HepG2 (cell line): ENCODE data around the gene PDZD7.

Experiments used
- CHD4 ChIP-seq: fragments of 200-600 bp; sonication (generic); IDR thresholded peaks from 2 replicates; pipeline ENCODE4 v1.7.0; 2017; ENCODE audit warnings: mild to moderate bottlenecking, low read length, borderline replicate concordance
- CREB1 ChIP-seq, 2 experiments: fragments of 450-650 bp in 1 of 2; IDR thresholded peaks; 2 replicates each; pipeline ENCODE4 v1.6.1; 2016 to 2017; ENCODE audit warnings: control low read depth in 1 of 2, mild to moderate bottlenecking in 1 of 2, missing compliant biosample characterization in 1 of 2, missing genetic modification characterization in 1 of 2
- CTCF ChIP-seq: sonication (generic); formaldehyde crosslinking; IDR thresholded peaks from 2 replicates; pipeline ENCODE4 v1.5.0; 2020; ENCODE audit warnings: mild to moderate bottlenecking, missing genetic modification reagents, moderate library complexity
- MAFG ChIP-seq: sonication (generic); formaldehyde crosslinking; IDR thresholded peaks from 2 replicates; pipeline ENCODE4 v1.5.1; 2020; ENCODE audit warnings: mild to moderate bottlenecking, missing genetic modification reagents
- POLR2A ChIP-seq, 2 experiments: IDR thresholded peaks; 2 replicates each; pipeline ENCODE4 v1.6.1; 2011; ENCODE audit warnings: low read depth in 2 of 2, low read length in 2 of 2, mild to moderate bottlenecking in 1 of 2, moderate library complexity in 1 of 2; ENCODE audit not compliant: insufficient read depth in 1 of 2
- RXRA ChIP-seq: sonication (generic); formaldehyde crosslinking; IDR thresholded peaks from 2 replicates; pipeline ENCODE4 v1.5.1; 2020; ENCODE audit warnings: missing genetic modification reagents
- ZBTB43 ChIP-seq: sonication (generic); formaldehyde crosslinking; conservative IDR thresholded peaks from 2 replicates; pipeline ENCODE4 v1.4.0; 2020; ENCODE audit warnings: missing genetic modification reagents
- ZNF333 ChIP-seq: sonication (generic); formaldehyde crosslinking; IDR thresholded peaks from 2 replicates; pipeline ENCODE4 v1.4.0; 2020; ENCODE audit warnings: mild to moderate bottlenecking, missing genetic modification reagents, borderline replicate concordance

- TF ChIP-seq CTCF (CRISPR knock-in tag) (no peak), ZBTB43 (no peak), RXRA (CRISPR knock-in tag) (no peak), CHD4 (no peak), ZNF333 (CRISPR knock-in tag) (no peak), MAFG (no peak), CREB1 (IDR thresholded peaks at IDR 0.05) (no peak), CREB1 (CRISPR knock-in tag; IDR thresholded peaks at IDR 0.05) (no peak), POLR2A (IDR thresholded peaks at IDR 0.05; ENCODE audit: insufficient read depth in 1 of 2, low read depth in 2 of 2, low read length in 2 of 2) (no peak)
Measured at GRCh38 chr10:101036726-101037125, 5.8 kb upstream of the PDZD7 start.
